HepG2 (cell line): ENCODE data around the gene NOVA2. TPM values are rescaled to one million over a fixed set of nuclear protein-coding genes. Genes with fewer than 3 reads are reported as not detected.

ENCODE experiments used
- CENPT ChIP-seq: sonication (generic); formaldehyde crosslinking; IDR thresholded peaks from 2 replicates; pipeline ENCODE4 v1.8.0; 2022; ENCODE audit warnings: low read depth, mild to moderate bottlenecking, moderate library complexity, missing genetic modification reagents
- FOXO1 ChIP-seq: sonication (generic); formaldehyde crosslinking; IDR thresholded peaks from 2 replicates; pipeline ENCODE4 v1.4.0; 2020; ENCODE audit warnings: missing genetic modification reagents
- JUN ChIP-seq: sonication (generic); formaldehyde crosslinking; IDR thresholded peaks from 2 replicates; pipeline ENCODE4 v1.4.0; 2020; ENCODE audit warnings: mild to moderate bottlenecking, missing genetic modification reagents
- MXI1 ChIP-seq: IDR thresholded peaks from 3 replicates; pipeline ENCODE4 v1.6.1; 2012; ENCODE audit warnings: low read depth, low read length, inconsistent platforms, borderline replicate concordance
- NR1H2 ChIP-seq: sonication (generic); formaldehyde crosslinking; IDR thresholded peaks from 2 replicates; pipeline ENCODE4 v1.8.1; 2022; ENCODE audit warnings: low read depth, missing genetic modification reagents, borderline replicate concordance
- NRL ChIP-seq: sonication (generic); formaldehyde crosslinking; IDR thresholded peaks from 2 replicates; pipeline ENCODE4 v1.5.0; 2020; ENCODE audit warnings: missing genetic modification reagents, mild to moderate bottlenecking, moderate library complexity, borderline replicate concordance
- PHF21A ChIP-seq: sonication (generic); formaldehyde crosslinking; IDR thresholded peaks from 2 replicates; pipeline ENCODE4 v1.5.0; 2020; ENCODE audit warnings: mild to moderate bottlenecking, missing genetic modification reagents
- RAD21 ChIP-seq: fragments of 450-650 bp; formaldehyde crosslinking; IDR thresholded peaks from 2 replicates; pipeline ENCODE4 v1.5.0; 2020; ENCODE audit warnings: mild to moderate bottlenecking
- SALL1 ChIP-seq: sonication (generic); formaldehyde crosslinking; IDR thresholded peaks from 2 replicates; pipeline ENCODE4 v1.8.0; 2022; ENCODE audit warnings: mild to moderate bottlenecking, missing genetic modification reagents
- SRSF9 ChIP-seq: fragments of 200-400 bp; formaldehyde crosslinking; IDR thresholded peaks from 2 replicates; pipeline ENCODE4 v1.6.1; 2018; ENCODE audit warnings: borderline replicate concordance, mild to moderate bottlenecking, low read depth, low read length; ENCODE audit not compliant: insufficient read depth, poor library complexity, severe bottlenecking
- ZNF335 ChIP-seq: sonication (generic); formaldehyde crosslinking; IDR thresholded peaks from 2 replicates; pipeline ENCODE4 v1.4.0; 2020; ENCODE audit warnings: missing genetic modification reagents
- ZNF839 ChIP-seq: sonication (generic); formaldehyde crosslinking; IDR thresholded peaks from 2 replicates; pipeline ENCODE4 v1.4.0; 2020; ENCODE audit warnings: missing genetic modification reagents, mild to moderate bottlenecking, borderline replicate concordance
- polyA plus RNA-seq, 8 experiments: library from polyadenylated mRNA; depleted of rRNA in 3 of 8; stranded (reverse) in 7 of 8; unstranded in 1 of 8; fragments of >200 nt; fragmentation: Illumina TruSeq in 4 of 8; extraction: Trizol in 4 of 8; gene quantifications; 2 replicates each; pipeline versions ENCODE4 v1.2.1 to v1.2.3, GENCODE V29; 2011 to 2016; ENCODE audit warnings: low read depth in 4 of 8, missing spikeins in 1 of 8, mixed read lengths in 1 of 8; ENCODE audit not compliant: insufficient read depth in 1 of 8
- total RNA-seq, 5 experiments: library from RNA; depleted of rRNA; stranded (reverse); fragments of >200 nt; fragmentation: Illumina TruSeq; extraction: Trizol; gene quantifications; 2 replicates each; pipeline ENCODE4 v1.2.3, GENCODE V29; 2016; ENCODE audit warnings: low read depth in 1 of 5
- TF ChIP-seq, protein P1 (sequence below): IDR thresholded peaks from 2 replicates; pipeline ENCODE4 v1.6.1; 2016; ENCODE audit warnings: mild to moderate bottlenecking, missing biosample characterization, missing genetic modification reagents
- TF ChIP-seq, protein P2 (sequence below): sonication (generic); formaldehyde crosslinking; IDR thresholded peaks from 2 replicates; pipeline ENCODE4 v1.5.1; 2020; ENCODE audit warnings: missing genetic modification reagents, mild to moderate bottlenecking, borderline replicate concordance
- TF ChIP-seq, protein P3 (sequence below): sonication (generic); formaldehyde crosslinking; IDR thresholded peaks from 2 replicates; pipeline ENCODE4 v1.5.0; 2020; ENCODE audit warnings: mild to moderate bottlenecking, missing genetic modification reagents

NOVA2 gene
- total and polyA plus RNA-seq, 2 of the 13 experiments (the other 11 are each of a cell fraction or from before 2014, with no cell fraction given) = not detected

DNA sequence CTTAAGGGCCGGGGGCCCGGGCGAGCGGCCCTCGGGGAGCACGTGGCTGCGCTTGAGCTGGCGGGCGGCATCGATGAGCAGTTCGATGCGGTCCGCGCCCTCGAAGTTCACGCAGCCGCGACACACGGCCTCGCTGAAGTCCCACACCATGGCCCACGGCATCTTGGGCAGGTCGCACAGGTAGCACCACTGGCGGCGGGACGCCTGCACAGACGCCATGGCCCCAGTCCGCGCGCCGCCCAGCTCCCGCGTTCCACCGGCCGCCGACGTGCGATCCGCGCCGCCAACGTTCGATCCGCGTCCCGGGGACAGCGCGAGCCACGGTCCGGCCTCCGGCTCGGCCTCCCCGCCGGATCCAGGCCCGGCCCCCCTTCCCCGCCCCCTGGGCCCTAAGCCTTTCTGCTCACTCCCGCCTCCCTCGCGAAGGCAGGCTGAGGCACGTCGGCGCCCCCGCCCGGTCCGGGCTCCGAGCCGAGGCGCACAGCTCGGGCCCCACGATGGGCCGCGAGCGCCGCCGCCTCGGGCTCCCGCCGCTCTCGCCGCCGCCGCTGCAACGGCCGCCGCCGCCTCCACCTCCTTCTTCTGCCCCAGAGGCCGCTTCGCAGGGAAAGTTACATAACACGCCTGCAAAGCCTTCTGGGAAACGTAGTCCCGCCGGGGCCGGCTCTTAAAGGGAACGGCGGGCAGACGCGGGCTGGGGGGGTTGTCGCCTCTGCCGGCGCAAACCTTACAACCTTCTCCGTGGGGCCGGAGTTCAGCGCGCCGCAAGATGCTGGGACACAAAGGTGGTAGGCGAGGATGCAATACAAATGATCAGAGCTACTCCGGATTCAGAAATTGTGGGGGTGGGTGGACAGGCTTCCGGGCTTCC, 87.9 kb downstream of the NOVA2 start, which contains the start of gene IRF2BP1 (continued):
- TF ChIP-seq, protein P1, sequence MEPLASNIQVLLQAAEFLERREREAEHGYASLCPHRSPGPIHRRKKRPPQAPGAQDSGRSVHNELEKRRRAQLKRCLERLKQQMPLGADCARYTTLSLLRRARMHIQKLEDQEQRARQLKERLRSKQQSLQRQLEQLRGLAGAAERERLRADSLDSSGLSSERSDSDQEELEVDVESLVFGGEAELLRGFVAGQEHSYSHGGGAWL = 0 out of 2 replicates have a peak, but pooled peaks have one; percentile 12
- TF ChIP-seq PHF21A (CRISPR knock-in tag) = no peak
- peak; percentile 53; the same call in 1 of the 2 replicates for TF ChIP-seq CENPT (CRISPR knock-in tag)
- TF ChIP-seq, protein P2, sequence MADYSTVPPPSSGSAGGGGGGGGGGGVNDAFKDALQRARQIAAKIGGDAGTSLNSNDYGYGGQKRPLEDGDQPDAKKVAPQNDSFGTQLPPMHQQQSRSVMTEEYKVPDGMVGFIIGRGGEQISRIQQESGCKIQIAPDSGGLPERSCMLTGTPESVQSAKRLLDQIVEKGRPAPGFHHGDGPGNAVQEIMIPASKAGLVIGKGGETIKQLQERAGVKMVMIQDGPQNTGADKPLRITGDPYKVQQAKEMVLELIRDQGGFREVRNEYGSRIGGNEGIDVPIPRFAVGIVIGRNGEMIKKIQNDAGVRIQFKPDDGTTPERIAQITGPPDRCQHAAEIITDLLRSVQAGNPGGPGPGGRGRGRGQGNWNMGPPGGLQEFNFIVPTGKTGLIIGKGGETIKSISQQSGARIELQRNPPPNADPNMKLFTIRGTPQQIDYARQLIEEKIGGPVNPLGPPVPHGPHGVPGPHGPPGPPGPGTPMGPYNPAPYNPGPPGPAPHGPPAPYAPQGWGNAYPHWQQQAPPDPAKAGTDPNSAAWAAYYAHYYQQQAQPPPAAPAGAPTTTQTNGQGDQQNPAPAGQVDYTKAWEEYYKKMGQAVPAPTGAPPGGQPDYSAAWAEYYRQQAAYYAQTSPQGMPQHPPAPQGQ = no peak; the same call in 1 of the 2 replicates
- no peak for TF ChIP-seq SRSF9
- no peak; the same call in 1 of the 2 replicates for TF ChIP-seq FOXO1 (CRISPR knock-in tag)
- no peak for TF ChIP-seq NR1H2 (CRISPR knock-in tag)
- TF ChIP-seq MXI1 = peak; percentile 46; the same call in 1 of the 3 replicates
- TF ChIP-seq ZNF839 (CRISPR knock-in tag) = no peak
- no peak for TF ChIP-seq ZNF335 (CRISPR knock-in tag)
- no peak for TF ChIP-seq JUN (CRISPR knock-in tag)
- peak; percentile 25; the same call in 1 of the 2 replicates for TF ChIP-seq RAD21 (CRISPR knock-in tag)
- TF ChIP-seq, protein P3, sequence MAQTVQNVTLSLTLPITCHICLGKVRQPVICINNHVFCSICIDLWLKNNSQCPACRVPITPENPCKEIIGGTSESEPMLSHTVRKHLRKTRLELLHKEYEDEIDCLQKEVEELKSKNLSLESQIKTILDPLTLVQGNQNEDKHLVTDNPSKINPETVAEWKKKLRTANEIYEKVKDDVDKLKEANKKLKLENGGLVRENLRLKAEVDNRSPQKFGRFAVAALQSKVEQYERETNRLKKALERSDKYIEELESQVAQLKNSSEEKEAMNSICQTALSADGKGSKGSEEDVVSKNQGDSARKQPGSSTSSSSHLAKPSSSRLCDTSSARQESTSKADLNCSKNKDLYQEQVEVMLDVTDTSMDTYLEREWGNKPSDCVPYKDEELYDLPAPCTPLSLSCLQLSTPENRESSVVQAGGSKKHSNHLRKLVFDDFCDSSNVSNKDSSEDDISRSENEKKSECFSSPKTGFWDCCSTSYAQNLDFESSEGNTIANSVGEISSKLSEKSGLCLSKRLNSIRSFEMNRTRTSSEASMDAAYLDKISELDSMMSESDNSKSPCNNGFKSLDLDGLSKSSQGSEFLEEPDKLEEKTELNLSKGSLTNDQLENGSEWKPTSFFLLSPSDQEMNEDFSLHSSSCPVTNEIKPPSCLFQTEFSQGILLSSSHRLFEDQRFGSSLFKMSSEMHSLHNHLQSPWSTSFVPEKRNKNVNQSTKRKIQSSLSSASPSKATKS (CRISPR knock-in tag) = no peak
- no peak for TF ChIP-seq NRL (CRISPR knock-in tag)
- no peak for TF ChIP-seq SALL1 (CRISPR knock-in tag)
